Neuronal stem cell (in vitro differentiated cells): Measurements from ENCODE around the gene NCAN.

Experiments
- DNase-seq: peaks from one replicate; pipeline ENCODE4 v3.0.0-alpha.2; 2013; ENCODE audit warnings: low spot score
- H2AFZ ChIP-seq: one replicate; pipeline ENCODE4 v1.6.1; 2013; ENCODE audit warnings: mild to moderate bottlenecking, low read length, inconsistent platforms
- H2AK5ac ChIP-seq: 2 replicates; pipeline ENCODE4 v1.6.1; 2013; ENCODE audit warnings: low read depth, mild to moderate bottlenecking, inconsistent platforms, low read length, moderate library complexity, mixed read lengths
- H2BK120ac ChIP-seq: 2 replicates; pipeline ENCODE4 v1.6.1; 2013; ENCODE audit warnings: low read depth, mild to moderate bottlenecking, inconsistent platforms, low read length, moderate library complexity, mixed read lengths
- H2BK12ac ChIP-seq: one replicate; pipeline ENCODE4 v1.6.1; 2013; ENCODE audit warnings: low read length, inconsistent platforms
- H2BK15ac ChIP-seq: 2 replicates; pipeline ENCODE4 v1.6.1; 2013; ENCODE audit warnings: mild to moderate bottlenecking, low read length, inconsistent platforms, mixed read lengths
- H2BK5ac ChIP-seq: one replicate; pipeline ENCODE4 v1.6.1; 2013; ENCODE audit warnings: inconsistent platforms, mild to moderate bottlenecking, low read length, moderate library complexity
- H3K14ac ChIP-seq: one replicate; pipeline ENCODE4 v1.6.1; 2013; ENCODE audit warnings: low read length, inconsistent platforms
- H3K18ac ChIP-seq: 2 replicates; pipeline ENCODE4 v1.6.1; 2013; ENCODE audit warnings: low read length, inconsistent platforms
- H3K23ac ChIP-seq: 2 replicates; pipeline ENCODE4 v1.6.1; 2013; ENCODE audit warnings: low read depth, mild to moderate bottlenecking, mixed read lengths, low read length, inconsistent platforms; ENCODE audit not compliant: poor library complexity
- H3K27ac ChIP-seq: replicated peaks from 3 replicates; pipeline ENCODE4 v1.5.1; 2013; ENCODE audit warnings: low read length, inconsistent platforms
- H3K27me3 ChIP-seq, 3 experiments: 2 replicates each; pipeline ENCODE4 v1.6.1; 2013; ENCODE audit warnings: low read length in 3 of 3, mild to moderate bottlenecking in 2 of 3, inconsistent platforms in 1 of 3, low read depth in 1 of 3, mixed read lengths in 1 of 3, moderate library complexity in 1 of 3; ENCODE audit not compliant: control insufficient read depth in 3 of 3, insufficient read depth in 3 of 3
- H3K36me3 ChIP-seq, 2 donors: replicated peaks in 1 of 2; 2 replicates each; pipeline ENCODE4 v1.6.1; 2013; ENCODE audit warnings: low read length in 2 of 2; ENCODE audit not compliant: control insufficient read depth in 2 of 2, insufficient read depth in 2 of 2
- H3K4ac ChIP-seq: 2 replicates; pipeline ENCODE4 v1.6.1; 2013; ENCODE audit warnings: inconsistent platforms, mild to moderate bottlenecking, low read length, moderate library complexity
- H3K4me1 ChIP-seq, 2 donors: 1 replicate in 1 of 2; 2 replicates in 1 of 2; pipeline ENCODE4 v1.6.1; 2013; ENCODE audit warnings: low read length in 2 of 2, low read depth in 1 of 2; ENCODE audit not compliant: control insufficient read depth in 2 of 2, insufficient read depth in 1 of 2
- H3K4me2 ChIP-seq: one replicate; pipeline ENCODE4 v1.6.1; 2013; ENCODE audit warnings: mild to moderate bottlenecking, low read length, inconsistent platforms; ENCODE audit not compliant: insufficient read depth, poor library complexity, severe bottlenecking
- H3K4me3 ChIP-seq, 2 donors: 2 replicates each; pipeline ENCODE4 v1.5.1; 2013; ENCODE audit warnings: low read length in 2 of 2, mild to moderate bottlenecking in 2 of 2, inconsistent platforms in 1 of 2, moderate library complexity in 1 of 2
- H3K79me1 ChIP-seq: one replicate; pipeline ENCODE4 v1.6.1; 2013; ENCODE audit warnings: low read depth, mild to moderate bottlenecking, inconsistent platforms, low read length, moderate library complexity
- H3K9ac ChIP-seq: one replicate; pipeline ENCODE4 v1.6.1; 2013; ENCODE audit warnings: mild to moderate bottlenecking, low read depth, low read length, inconsistent platforms; ENCODE audit not compliant: poor library complexity
- H3K9me3 ChIP-seq, 2 donors: replicated peaks in 1 of 2; 2 replicates each; pipeline versions ENCODE3 to v1.6.1; 2013; ENCODE audit warnings: low read length in 2 of 2, mild to moderate bottlenecking in 2 of 2, inconsistent platforms in 1 of 2, low read depth in 1 of 2, mixed read lengths in 1 of 2, moderate library complexity in 1 of 2; ENCODE audit not compliant: control insufficient read depth in 2 of 2, insufficient read depth in 1 of 2
- H4K8ac ChIP-seq: one replicate; pipeline ENCODE4 v1.6.1; 2013; ENCODE audit warnings: low read depth, mild to moderate bottlenecking, inconsistent platforms, low read length, moderate library complexity
- H4K91ac ChIP-seq: one replicate; pipeline ENCODE4 v1.6.1; 2013; ENCODE audit warnings: low read length, low read depth, mild to moderate bottlenecking, inconsistent platforms; ENCODE audit not compliant: poor library complexity
- WGBS, 2 donors: extraction: QIAGEN DNeasy Blood & Tissue Kit; methylation state at CpG; one replicate each; pipeline ENCODE4 v1.1.7; 2013; ENCODE audit warnings: missing lambda C conversion rate in 2 of 2, mixed read lengths in 1 of 2; ENCODE audit not compliant: insufficient read length in 2 of 2, insufficient replicate concordance in 1 of 2; ENCODE audit errors: extremely low coverage in 2 of 2; 5-methylcytosine and 5-hydroxymethylcytosine counted together

NCAN gene

GRCh38 chr19:19224150-19224851, 12.5 kb downstream of the NCAN start:
- no CpG with 5 or more reads among the region's 17 CpGs for WGBS, 2 donors
- Histone ChIP-seq H4K8ac (no peak overlapping the region), H3K4me3 (peak overlapping the region in 1 of 2 donors; percentile 73)

GRCh38 chr19:19224852-19225494, 13.2 kb downstream of the NCAN start:
- Histone ChIP-seq H3K9ac (peak overlapping the region; percentile 67), H2BK15ac (no peak overlapping the region), H2AK5ac (peak overlapping the region; percentile 89), H3K27me3 (peaks cover 0 to 16% (median 0%) of the 10 kb centered on the region in 3 experiments), H2BK5ac (no peak overlapping the region), H3K23ac (peak overlapping the region; percentile 95), H3K27ac (no peak overlapping the region), H3K4me2 (peak overlapping the region; percentile 62), H4K8ac (no peak overlapping the region), H3K4me1 (peaks cover 0 to 1% of the 10 kb centered on the region in 2 donors), H3K18ac (peak overlapping the region; percentile 71), H2BK120ac (no peak overlapping the region), H3K36me3 (peaks cover 0 to 67% of the 10 kb centered on the region in 2 donors), H3K9me3 (peaks cover 0 to 7% of the 10 kb centered on the region in 2 donors), H3K14ac (peak overlapping the region; percentile 64), H3K4ac (no peak overlapping the region), H3K79me1 (peaks cover 6% of the 10 kb centered on the region), H3K4me3 (peak overlapping the region in 1 of 2 donors; percentile 73), H4K91ac (no peak overlapping the region), H2BK12ac (peak overlapping the region; percentile 6), H2AFZ (no peak overlapping the region)
- WGBS, 2 donors: no CpG with 5 or more reads among the region's 59 CpGs
- DNase-seq: peak; percentile 65

More at GRCh38 chr19:19224150-19224851, 12.5 kb downstream of the NCAN start:
- H2BK5ac ChIP-seq: no peak overlapping the region
- H3K18ac ChIP-seq: peak overlapping the region; percentile 71
- H3K4me2 ChIP-seq: peak overlapping the region; percentile 62
- peaks cover 0 to 69% of the 10 kb centered on the region in 2 donors for H3K36me3 ChIP-seq
- peaks cover 0 to 16% (median 0%) of the 10 kb centered on the region in 3 experiments for H3K27me3 ChIP-seq
- no peak overlapping the region for H4K91ac ChIP-seq
- H2BK15ac ChIP-seq: no peak overlapping the region
- peak overlapping the region; percentile 67 for H3K9ac ChIP-seq
- peak overlapping the region; percentile 64 for H3K14ac ChIP-seq
- no peak overlapping the region for H2AK5ac ChIP-seq
- peaks cover 6% of the 10 kb centered on the region for H3K79me1 ChIP-seq
- peak overlapping the region; percentile 95 for H3K23ac ChIP-seq
- peaks cover 0 to 7% of the 10 kb centered on the region in 2 donors for H3K9me3 ChIP-seq
- no peak overlapping the region for H3K27ac ChIP-seq
- H2BK12ac ChIP-seq: peak overlapping the region; percentile 6
- no peak overlapping the region for H3K4ac ChIP-seq
- H2BK120ac ChIP-seq: no peak overlapping the region
- no peak overlapping the region for H2AFZ ChIP-seq
- no peak for DNase-seq
- peaks cover 0 to 1% of the 10 kb centered on the region in 2 donors for H3K4me1 ChIP-seq

- H3K4me1 ChIP-seq: peaks cover 0 to 1% of the 10 kb centered on the region in 2 donors
- H4K8ac ChIP-seq: no peak overlapping the region
- peaks cover 0 to 16% (median 0%) of the 10 kb centered on the region in 3 experiments for H3K27me3 ChIP-seq
- peaks cover 0 to 7% of the 10 kb centered on the region in 2 donors for H3K9me3 ChIP-seq
- H2BK5ac ChIP-seq: peak overlapping the region; percentile 75
- no peak overlapping the region for H2BK15ac ChIP-seq
- H3K14ac ChIP-seq: no peak overlapping the region
- no peak for DNase-seq
- no peak overlapping the region for H3K4ac ChIP-seq
- no peak overlapping the region for H3K4me2 ChIP-seq
- no peak overlapping the region for H3K18ac ChIP-seq
- no peak overlapping the region for H4K91ac ChIP-seq
- H2BK120ac ChIP-seq: no peak overlapping the region
- H2AFZ ChIP-seq: no peak overlapping the region
- H3K9ac ChIP-seq: no peak overlapping the region
- peaks cover 6% of the 10 kb centered on the region for H3K79me1 ChIP-seq
- no peak overlapping the region for H3K4me3 ChIP-seq
- no peak overlapping the region for H2BK12ac ChIP-seq
- no peak overlapping the region for H3K27ac ChIP-seq
- WGBS, 2 donors: no CpG with 5 or more reads among the region's 5 CpGs
- no peak overlapping the region for H3K23ac ChIP-seq
- no peak overlapping the region for H2AK5ac ChIP-seq
- peaks cover 0 to 66% of the 10 kb centered on the region in 2 donors for H3K36me3 ChIP-seq
Measured at GRCh38 chr19:19226204-19226603, 14.4 kb downstream of the NCAN start.

GRCh38 chr19:19226663-19227062, 14.9 kb downstream of the NCAN start:
- H2AK5ac ChIP-seq: no peak overlapping the region
- H2BK12ac ChIP-seq: peak overlapping the region; percentile 58
- H3K9ac ChIP-seq: no peak overlapping the region
- no peak overlapping the region for H3K4me2 ChIP-seq
- peaks cover 6% of the 10 kb centered on the region for H3K79me1 ChIP-seq
- H3K23ac ChIP-seq: no peak overlapping the region
- H3K14ac ChIP-seq: no peak overlapping the region
- peaks cover 0 to 7% of the 10 kb centered on the region in 2 donors for H3K9me3 ChIP-seq
- no peak overlapping the region for H3K27ac ChIP-seq
- no peak overlapping the region for H2BK120ac ChIP-seq
- peaks cover 0 to 65% of the 10 kb centered on the region in 2 donors for H3K36me3 ChIP-seq
- H3K4me3 ChIP-seq: no peak overlapping the region
- peak overlapping the region; percentile 75 for H2BK5ac ChIP-seq
- peaks cover 0 to 1% of the 10 kb centered on the region in 2 donors for H3K4me1 ChIP-seq
- H3K18ac ChIP-seq: no peak overlapping the region
- no peak overlapping the region for H4K91ac ChIP-seq
- no peak overlapping the region for H3K4ac ChIP-seq
- H4K8ac ChIP-seq: no peak overlapping the region
- no peak for DNase-seq
- no peak overlapping the region for H2AFZ ChIP-seq
- WGBS, 2 donors: no CpG with 5 or more reads among the region's 10 CpGs
- H3K27me3 ChIP-seq: peaks cover 0 to 16% (median 0%) of the 10 kb centered on the region in 3 experiments
- no peak overlapping the region for H2BK15ac ChIP-seq
